ENCODE measurements around the gene KRT82.

- TF ChIP-seq CTCF (IDR thresholded peaks at IDR 0.05) (no peak), POLR2A (IDR thresholded peaks at IDR 0.05) (no peak)
These were observed 26.6 kb downstream of the KRT82 start for GRCh38 chr12:52379536-52379935.

Data from right lobe of liver (tissue), 4 donors.